GM19463 (cell line): ENCODE measurements around the gene CELSR3.
A peak's percentile ranks its signal among the peaks of the same experiment; 100 is the strongest.

Experiments used
- ATAC-seq: cut with Tn5 transposase; IDR thresholded peaks from one replicate; pipeline ENCODE4 v1.9.1; 2021; ENCODE audit warnings: mild to moderate bottlenecking, moderate library complexity; ENCODE audit not compliant: unreplicated experiment

The CELSR3 gene

DNA sequence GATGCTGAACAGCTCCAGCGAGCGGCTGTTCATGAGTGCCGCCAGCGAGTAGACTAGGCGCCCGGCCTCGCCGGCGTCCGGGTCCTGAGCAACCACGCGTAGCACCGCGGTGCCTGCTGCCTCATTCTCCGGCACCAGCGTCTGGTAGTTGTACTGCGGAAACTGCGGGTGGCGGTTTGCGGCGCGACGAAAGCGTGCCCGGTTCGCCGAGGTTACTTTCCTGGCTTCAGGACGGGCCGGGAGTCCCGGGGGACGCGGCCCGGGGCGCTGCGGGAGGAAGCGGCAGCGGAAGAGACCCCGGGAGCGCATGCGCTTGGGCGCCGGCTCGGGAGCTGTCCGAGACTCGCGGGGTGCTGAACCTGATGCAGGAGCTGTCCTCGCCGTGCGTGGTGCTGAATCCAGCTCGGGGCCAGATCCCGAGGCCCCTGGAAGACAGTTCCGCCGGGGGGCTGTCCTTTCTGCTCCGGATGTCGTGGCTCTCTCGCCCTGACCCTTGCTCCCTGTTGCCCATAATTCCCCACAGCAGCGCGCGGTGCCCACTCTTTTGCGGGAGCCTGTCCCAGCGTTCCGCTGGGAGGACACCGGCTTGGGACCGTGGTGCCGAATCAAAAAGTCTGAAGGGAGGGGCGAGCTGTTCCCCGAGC lies 1.1 kb downstream of the CELSR3 start:
- no peak for ATAC-seq

- ATAC-seq: no peak
Observed at GRCh38 chr3:48660800-48661400, 1.8 kb downstream of the CELSR3 start.

GRCh38 chr3:48656841-48657281 lies 5.8 kb downstream of the CELSR3 start:
- ATAC-seq: no peak

DNA sequence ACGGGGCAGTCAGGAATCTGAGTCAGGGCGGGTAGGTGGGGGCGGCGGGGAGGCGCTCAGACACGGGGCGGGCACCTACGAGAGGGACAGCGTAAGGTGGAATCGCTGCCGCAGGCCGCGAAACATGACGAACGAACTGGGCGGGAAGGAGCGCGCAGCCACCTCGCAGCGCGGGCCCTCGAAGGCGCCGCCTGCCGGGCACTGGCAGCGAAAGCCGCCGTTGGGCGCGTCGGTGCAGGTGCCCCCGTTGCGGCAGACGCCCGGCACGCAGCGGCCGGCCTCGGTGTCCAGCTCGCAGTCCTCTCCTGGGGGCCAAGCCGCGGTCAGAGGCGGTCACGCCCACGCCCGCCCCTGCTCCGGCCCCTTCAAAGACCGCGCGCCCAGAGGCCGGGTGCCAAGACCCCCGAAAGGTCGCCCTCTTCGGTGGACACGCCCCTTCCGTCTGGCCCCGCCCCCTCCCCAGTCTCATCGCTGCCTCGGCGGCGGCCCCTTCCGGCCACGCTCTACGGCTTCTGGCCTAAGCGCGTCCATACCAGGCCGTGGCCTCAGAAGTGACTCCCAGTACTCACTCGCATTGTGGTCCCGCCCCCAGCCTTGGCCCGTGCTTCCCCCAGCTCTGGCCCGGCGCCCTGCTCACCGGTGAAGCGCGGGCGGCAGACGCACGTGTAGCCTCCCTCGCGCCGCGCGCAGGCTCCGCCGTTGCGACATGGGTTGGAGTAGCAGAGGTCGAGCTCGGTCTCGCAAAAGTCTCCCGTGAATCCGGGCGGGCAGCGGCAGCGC lies 6.4 kb downstream of the CELSR3 start:
- ATAC-seq: peak; percentile 65

DNA sequence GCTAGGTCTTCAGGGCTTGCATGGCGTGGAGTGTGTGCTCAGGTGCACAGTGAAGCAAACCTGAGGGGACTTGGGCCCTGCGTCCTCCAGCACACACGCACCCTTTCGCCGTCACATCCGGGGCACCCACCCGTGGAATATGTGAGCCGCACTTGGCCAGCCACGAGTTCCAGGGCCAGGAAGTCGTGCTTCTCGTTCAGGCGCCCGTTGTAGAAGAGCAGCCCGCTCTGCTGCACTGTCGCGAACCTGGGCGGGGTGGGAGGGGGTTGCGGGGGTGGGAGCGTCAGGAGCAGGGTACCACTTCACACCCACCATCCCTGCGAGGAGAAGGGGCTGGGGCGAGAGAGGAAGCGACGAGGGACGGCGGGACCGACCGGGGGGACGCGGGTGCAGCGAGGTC lies 7.1 kb downstream of the CELSR3 start:
- no peak for ATAC-seq

GRCh38 chr3:48655063-48655462 lies 7.6 kb downstream of the CELSR3 start:
- no peak for ATAC-seq

GRCh38 chr3:48652923-48653715 lies 9.6 kb downstream of the CELSR3 start:
- no peak for ATAC-seq

DNA sequence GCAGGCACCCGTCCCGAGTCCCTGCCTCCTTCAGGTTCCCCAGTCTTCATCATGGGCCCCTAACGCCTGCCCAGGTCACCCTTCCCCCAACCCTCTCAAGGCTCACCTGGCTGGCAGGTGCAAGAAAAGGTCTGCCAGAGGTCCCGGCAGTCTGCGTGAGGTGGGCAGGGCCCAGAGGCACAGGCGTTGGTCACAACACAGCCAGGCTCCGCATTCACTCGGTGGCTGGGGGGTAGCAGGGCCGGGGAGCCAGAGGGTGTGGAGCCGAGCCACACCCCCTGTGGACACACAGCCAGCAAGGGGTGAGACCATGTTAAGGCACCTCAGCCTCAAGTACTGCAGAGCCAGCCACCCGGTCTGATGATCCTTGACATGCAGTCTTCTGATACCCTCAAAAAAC lies 10.9 kb downstream of the CELSR3 start:
- ATAC-seq: no peak

DNA sequence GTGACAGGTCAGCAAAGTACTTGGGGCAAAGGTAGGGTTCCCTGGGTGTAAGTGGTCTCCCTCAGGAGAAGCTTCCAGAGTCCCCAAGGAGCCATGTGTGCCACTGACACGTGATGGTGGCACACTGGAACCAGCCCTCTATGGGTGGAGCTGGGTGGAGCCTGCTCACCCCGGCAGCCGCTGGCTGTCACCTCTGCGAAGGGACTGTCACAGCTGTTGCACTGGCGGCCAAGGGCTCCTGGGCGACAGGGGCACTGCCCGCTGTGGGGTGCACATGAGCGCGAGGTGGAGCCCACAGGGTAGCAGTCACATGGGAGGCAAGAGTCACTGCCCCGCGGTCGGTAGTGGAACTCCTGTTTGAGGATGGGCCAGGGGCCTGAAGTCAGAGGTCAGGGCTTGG lies 12.0 kb downstream of the CELSR3 start:
- ATAC-seq: no peak

GRCh38 chr3:48648188-48648850 lies 14.4 kb downstream of the CELSR3 start:
- no peak for ATAC-seq

- ATAC-seq: no peak
Observed at GRCh38 chr3:48647714-48648113, 15.0 kb downstream of the CELSR3 start.

DNA sequence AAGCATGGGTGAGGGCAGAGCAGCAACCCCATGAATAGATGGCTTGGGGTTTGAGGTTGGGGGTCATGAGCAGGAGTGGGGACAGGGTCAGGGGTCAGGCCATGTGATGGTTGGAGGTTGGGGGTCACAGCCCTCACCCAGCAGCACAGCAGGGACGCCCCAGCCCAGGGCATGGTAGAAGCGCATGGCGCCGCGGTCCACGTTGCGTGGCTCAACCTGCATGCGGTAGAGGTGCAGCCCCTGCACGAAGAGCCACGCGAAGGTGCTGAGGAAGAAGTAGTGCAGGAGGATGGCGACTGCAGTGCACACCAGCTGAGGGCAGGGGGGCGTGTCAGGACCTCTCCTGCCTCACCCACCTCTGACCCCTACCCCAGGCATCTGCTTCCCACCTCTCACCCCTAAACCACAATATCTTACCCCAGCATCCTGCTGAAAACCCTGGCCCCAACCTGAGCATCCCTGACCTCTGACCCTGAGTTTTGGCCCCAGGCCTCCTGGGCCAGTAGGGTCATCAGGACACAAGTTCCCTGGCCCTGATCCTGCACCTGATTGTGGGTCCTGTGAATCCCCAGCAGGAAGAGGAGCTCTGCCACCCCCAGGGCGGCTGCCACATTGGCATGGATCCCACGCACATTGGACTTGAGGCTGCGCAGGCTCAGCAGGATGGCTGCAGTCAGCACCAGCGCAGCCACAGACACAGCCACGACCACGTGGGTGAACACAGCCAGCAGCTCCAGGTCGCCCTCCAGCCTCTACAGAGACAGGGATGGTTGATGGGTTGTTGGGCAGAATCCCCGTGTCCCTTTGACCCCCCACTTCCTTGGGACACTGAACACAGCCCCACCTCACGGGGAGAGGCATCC lies 17.6 kb downstream of the CELSR3 start:
- no peak for ATAC-seq

DNA sequence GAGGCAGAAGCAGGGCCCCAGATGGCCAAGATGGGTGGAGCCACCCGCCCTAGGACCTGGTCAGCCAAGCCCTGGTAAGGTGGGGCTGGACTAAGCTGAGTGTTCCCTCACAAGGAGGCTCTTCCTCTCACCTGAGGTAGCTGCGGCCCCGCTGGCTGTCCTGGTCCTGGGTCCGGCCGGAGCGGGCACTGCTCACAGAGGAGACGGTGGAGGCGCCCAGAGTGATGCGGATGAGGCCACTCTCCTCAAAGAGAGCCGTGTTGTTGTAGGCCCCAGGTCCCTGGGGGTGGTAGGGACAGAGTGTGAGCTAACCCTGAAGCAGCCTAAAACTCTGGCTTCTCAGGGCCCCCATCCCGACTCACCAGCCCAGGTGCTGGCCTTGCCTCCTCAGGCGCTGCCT lies 20.1 kb downstream of the CELSR3 start:
- ATAC-seq: no peak

DNA sequence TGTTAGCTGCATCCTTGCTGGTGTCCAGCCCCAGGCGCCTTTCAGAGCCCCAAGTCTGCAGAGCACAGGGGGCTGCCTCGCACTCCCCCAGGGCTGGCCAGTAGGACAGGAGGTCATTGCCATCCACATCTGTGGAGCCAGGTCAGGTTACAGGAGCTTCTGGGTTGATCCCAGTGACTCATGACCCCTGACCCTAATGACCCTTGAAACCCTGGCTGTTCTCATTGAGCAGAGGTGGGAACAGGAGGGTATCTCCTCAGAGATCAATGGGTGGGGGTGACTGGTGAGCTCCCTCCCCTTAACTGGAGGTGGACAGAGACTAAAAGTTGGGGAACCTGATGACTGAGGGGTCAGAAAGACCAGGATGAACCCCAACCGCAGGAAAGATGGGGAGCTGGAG lies 21.3 kb downstream of the CELSR3 start:
- no peak for ATAC-seq

- no peak for ATAC-seq
Observed at GRCh38 chr3:48639944-48640606, 22.6 kb downstream of the CELSR3 start.

GRCh38 chr3:48637305-48637704 lies 25.4 kb downstream of the CELSR3 start:
- no peak for ATAC-seq

DNA sequence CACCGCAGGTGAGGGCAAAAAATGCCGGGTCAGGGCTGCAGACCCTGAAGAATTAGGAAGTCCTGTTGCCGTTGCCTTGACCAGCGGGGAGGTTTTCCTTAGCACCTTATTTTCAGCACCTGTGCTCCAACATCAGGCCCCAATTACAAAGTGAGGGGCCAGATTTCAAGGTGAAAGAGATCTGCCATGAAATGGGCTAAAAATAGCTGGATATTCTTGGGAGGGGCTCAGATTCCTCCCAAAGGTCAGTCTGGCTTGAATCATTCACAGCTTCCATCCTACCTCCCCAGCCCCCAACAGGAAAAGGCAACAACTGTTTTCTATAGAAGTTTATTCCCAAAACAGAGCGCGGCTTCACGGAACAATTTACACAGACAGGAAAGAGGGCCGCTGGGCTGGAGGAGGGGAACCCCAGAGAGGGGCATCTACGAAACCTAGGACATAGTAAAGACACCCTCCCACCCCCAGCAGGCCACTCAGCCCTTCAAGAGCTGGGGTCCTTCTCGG lies 26.5 kb downstream of the CELSR3 start:
- ATAC-seq: no peak

- peak; percentile 94 for ATAC-seq
Observed at GRCh38 chr3:48635222-48636021, 27.3 kb downstream of the CELSR3 start, which contains the start of gene SLC26A6. TSS of gene SLC26A6 (minus strand) at chr3:48635461. CDS start at chr3:48635393, 68 bp downstream.
